GM23338 (cell line): Measurements from ENCODE around the gene KRTAP20-1. TPM values are rescaled to one million over a fixed set of nuclear protein-coding genes. Genes with fewer than 3 reads are reported as not detected.

Source experiments
- ATAC-seq: fragments of 200-7000 bp; cut with Tn5 transposase; 3 replicates; pipeline ENCODE4 v1.9.1; 2020
- DNase-seq: peaks from one replicate; pipeline ENCODE4 v3.0.0-alpha.2; 2015; ENCODE audit warnings: low spot score
- H2AFZ ChIP-seq: fragments of 200-600 bp; sonication (generic); 2 replicates; pipeline ENCODE4 v1.8.0; 2016; ENCODE audit warnings: antibody characterized with exemption, mild to moderate bottlenecking, moderate library complexity
- H3F3A ChIP-seq: fragments of 200-600 bp; sonication (generic); replicated peaks from 2 replicates; pipeline ENCODE4 v1.8.0; 2017; ENCODE audit warnings: antibody characterized with exemption, mixed run types, low read depth
- H3K27ac ChIP-seq: fragments of 200-600 bp; sonication (generic); 2 replicates; pipeline ENCODE4 v1.6.1; 2016; ENCODE audit warnings: low read depth
- H3K27me3 ChIP-seq: fragments of 200-600 bp; sonication (generic); 2 replicates; pipeline ENCODE4 v1.8.0; 2016; ENCODE audit warnings: mild to moderate bottlenecking, mixed run types, moderate library complexity; ENCODE audit not compliant: insufficient read depth
- H3K36me3 ChIP-seq: fragments of 200-600 bp; sonication (generic); 2 replicates; pipeline ENCODE4 v1.8.0; 2016; ENCODE audit warnings: mild to moderate bottlenecking; ENCODE audit not compliant: insufficient read depth
- H3K4me1 ChIP-seq: fragments of 200-600 bp; sonication (generic); 2 replicates; pipeline ENCODE4 v1.8.0; 2016; ENCODE audit warnings: mild to moderate bottlenecking, moderate library complexity; ENCODE audit not compliant: insufficient read depth
- H3K4me2 ChIP-seq: fragments of 200-600 bp; sonication (generic); 2 replicates; pipeline ENCODE4 v1.7.1; 2017; ENCODE audit warnings: mixed run types
- H3K4me3 ChIP-seq: fragments of 200-600 bp; sonication (generic); 2 replicates; pipeline ENCODE4 v1.6.1; 2016; ENCODE audit warnings: mixed run types
- H3K79me2 ChIP-seq: fragments of 200-600 bp; sonication (generic); replicated peaks from 2 replicates; pipeline ENCODE4 v1.8.0; 2017; ENCODE audit warnings: mild to moderate bottlenecking; ENCODE audit not compliant: insufficient read depth
- H3K9me2 ChIP-seq: fragments of 200-600 bp; sonication (generic); 2 replicates; pipeline ENCODE4 v1.8.0; 2017; ENCODE audit not compliant: insufficient read depth
- H4K20me1 ChIP-seq: fragments of 200-600 bp; sonication (generic); replicated peaks from 2 replicates; pipeline ENCODE4 v1.8.0; 2017; ENCODE audit warnings: mild to moderate bottlenecking; ENCODE audit not compliant: insufficient read depth
- H3K27ac Mint-ChIP-seq: 2 replicates; pipeline ENCODE4 v1.8.0; 2020; ENCODE audit warnings: inconsistent platforms, mild to moderate bottlenecking, moderate library complexity, mixed read lengths
- H3K27me3 Mint-ChIP-seq: 3 replicates; pipeline ENCODE4 v1.8.0; 2022; ENCODE audit warnings: low read depth, mild to moderate bottlenecking, moderate library complexity, mixed read lengths, inconsistent platforms; ENCODE audit not compliant: insufficient read depth, poor library complexity
- H3K36me3 Mint-ChIP-seq: 3 replicates; pipeline ENCODE4 v1.8.0; 2021; ENCODE audit warnings: low read depth, mild to moderate bottlenecking, inconsistent platforms, moderate library complexity, mixed read lengths
- H3K4me1 Mint-ChIP-seq: 3 replicates; pipeline ENCODE4 v1.8.0; 2020; ENCODE audit warnings: mild to moderate bottlenecking, inconsistent platforms, mixed read lengths
- H3K4me3 Mint-ChIP-seq: 3 replicates; pipeline ENCODE4 v1.8.0; 2021; ENCODE audit warnings: moderate library complexity, mild to moderate bottlenecking, inconsistent platforms, mixed read lengths
- H3K9me3 Mint-ChIP-seq: 3 replicates; pipeline ENCODE4 v1.8.0; 2020; ENCODE audit warnings: moderate library complexity, mild to moderate bottlenecking, inconsistent platforms, mixed read lengths
- ETS1 ChIP-seq: IDR thresholded peaks from 2 replicates; pipeline ENCODE4 v1.6.1; 2016; ENCODE audit warnings: antibody characterized with exemption
- EZH2 ChIP-seq: fragments of 200-600 bp; sonication (generic); IDR thresholded peaks from one replicate; pipeline ENCODE4 v1.8.0; 2017; ENCODE audit warnings: antibody characterized with exemption, mild to moderate bottlenecking, low read depth; ENCODE audit not compliant: unreplicated experiment
- EZH2phosphoT487 ChIP-seq: fragments of 200-600 bp; sonication (generic); IDR thresholded peaks from one replicate; pipeline ENCODE4 v1.8.1; 2018; ENCODE audit warnings: antibody characterized with exemption; ENCODE audit not compliant: unreplicated experiment
- JUNB ChIP-seq: IDR thresholded peaks from one replicate; pipeline ENCODE4 v1.6.1; 2016; ENCODE audit warnings: antibody characterized with exemption; ENCODE audit not compliant: unreplicated experiment
- ZNF114 ChIP-seq: fragments of 250-450 bp; sonication (Bioruptor Pico); IDR thresholded peaks from 2 replicates; pipeline ENCODE4 v1.5.0; 2020; ENCODE audit warnings: mild to moderate bottlenecking, moderate library complexity
- ZNF331 ChIP-seq: fragments of 250-450 bp; sonication (Bioruptor Pico); IDR thresholded peaks from 2 replicates; pipeline ENCODE4 v1.5.0; 2020; ENCODE audit warnings: low read depth, mild to moderate bottlenecking, moderate library complexity
- ZNF462 ChIP-seq: fragments of 250-450 bp; sonication (Bioruptor Pico); IDR thresholded peaks from 2 replicates; pipeline ENCODE4 v1.5.0; 2020; ENCODE audit warnings: mild to moderate bottlenecking, moderate library complexity
- polyA plus RNA-seq: library from polyadenylated mRNA; unstranded; fragments of >200 nt; fragmentation: Nextera tagmentation; extraction: Ambion mirVana; gene quantifications from 2 replicates; pipeline ENCODE4 v1.2.1, GENCODE V29; 2016
- total RNA-seq: library from RNA; depleted of rRNA; stranded (reverse); fragments of >200 nt; shearing (Covaris generic); gene quantifications from 2 replicates; pipeline ENCODE4 v1.2.3, GENCODE V29; 2014

KRTAP20-1 gene
- total and polyA plus RNA-seq, 2 experiments from 2014 or later = not detected

GRCh38 chr21:30613836-30614235 lies 2.4 kb upstream of the KRTAP20-1 start, which contains the start of gene KRTAP6-1:
TSS of gene KRTAP6-1 (minus strand) at chr21:30613930. CDS start at chr21:30613904, 26 bp downstream.
- H2AFZ ChIP-seq = no peak within 1 kb of the TSS
- H3K4me1 ChIP-seq = no peaks in the 10 kb centered on the region
- no peaks in the 10 kb centered on the region for H3F3A ChIP-seq
- H3K36me3 Mint-ChIP-seq = no peaks in the 10 kb centered on the region
- H3K4me2 ChIP-seq = no peak within 1 kb of the TSS
- H3K9me3 Mint-ChIP-seq = peaks cover 7% of the 10 kb centered on the region; the same call in 2 of the 3 replicates
- no peaks in the 10 kb centered on the region for H3K9me2 ChIP-seq
- no peak within 1 kb of the TSS for H3K4me3 ChIP-seq
- ATAC-seq (no peak), DNase-seq (no peak)
- no peaks in the 10 kb centered on the region for H3K79me2 ChIP-seq
- no peak within 1 kb of the TSS for H3K27ac ChIP-seq
- no peaks in the 10 kb centered on the region for H3K4me1 Mint-ChIP-seq
- H3K27ac Mint-ChIP-seq = no peak within 1 kb of the TSS
- no peak within 1 kb of the TSS for H3K4me3 Mint-ChIP-seq
- H3K36me3 ChIP-seq = no peaks in the 10 kb centered on the region
- H4K20me1 ChIP-seq = no peaks in the 10 kb centered on the region
- TF ChIP-seq JUNB = no peak
- no peak for TF ChIP-seq ZNF331 (CRISPR knock-in tag)
- no peak for TF ChIP-seq ZNF114
- no peak for TF ChIP-seq ZNF462 (CRISPR knock-in tag)
- no peak for TF ChIP-seq EZH2
- no peak for TF ChIP-seq ETS1
- TF ChIP-seq EZH2phosphoT487 = no peak
- no peaks in the 10 kb centered on the region for H3K27me3 Mint-ChIP-seq
- no peaks in the 10 kb centered on the region for H3K27me3 ChIP-seq
